Measurements from ENCODE around the gene ST7L.

GRCh38 chr1:112533029-112533428, 85.9 kb downstream of the ST7L start:
- no peak for TF ChIP-seq CTCF (IDR thresholded peaks at IDR 0.05; ENCODE audit: low read length)
- TF ChIP-seq EZH2 (optimal IDR thresholded peaks at IDR 0.05; ENCODE audit: low read depth, low read length): no peak
